VCaP (cell line): ENCODE data around the gene FAM131C.

Experiments used
- H3K27ac ChIP-seq: fragments of 450-650 bp; 2 replicates; pipeline ENCODE4 v1.5.1; 2017
- CTCF ChIP-seq: fragments of 450-650 bp; conservative IDR thresholded peaks from 2 replicates; pipeline ENCODE4 v1.5.1; 2017; ENCODE audit warnings: mild to moderate bottlenecking, moderate library complexity

FAM131C gene

GRCh38 chr1:16017461-16018303 lies 55.8 kb downstream of the FAM131C start, which contains the start of gene HSPB7:
Gene HSPB7, minus strand, starts transcription at chr1:16018043. Its CDS starts 80 bp downstream, at chr1:16017963.
- TF ChIP-seq CTCF, result no peak
- no peak within 1 kb of the TSS for H3K27ac ChIP-seq

GRCh38 chr1:16017076-16017460 lies 56.4 kb downstream of the FAM131C start:
- no peak for TF ChIP-seq CTCF
- H3K27ac ChIP-seq, result no peak overlapping the region

GRCh38 chr1:16015960-16016901 lies 57.2 kb downstream of the FAM131C start:
- no peak overlapping the region for H3K27ac ChIP-seq
- no peak for TF ChIP-seq CTCF

- no peak for TF ChIP-seq CTCF
- H3K27ac ChIP-seq, result no peak overlapping the region
These were observed 58.0 kb downstream of the FAM131C start for GRCh38 chr1:16015491-16015890.

GRCh38 chr1:16014509-16015482 lies 58.7 kb downstream of the FAM131C start:
- H3K27ac ChIP-seq, result no peak overlapping the region; the same call in 1 of the 2 replicates
- TF ChIP-seq CTCF, result no peak

- TF ChIP-seq CTCF, result no peak
- H3K27ac ChIP-seq, result peak overlapping the region; percentile 47
These were observed 59.6 kb downstream of the FAM131C start for GRCh38 chr1:16013908-16014258.
